ENCODE data around the gene XPC.
A peak's percentile ranks its signal among the peaks of the same experiment; 100 is the strongest.

Gene XPC

GRCh38 chr3:14222457-14222856, 44.1 kb upstream of the XPC start:
- no peak for TF ChIP-seq CTCF (IDR thresholded peaks at IDR 0.05; ENCODE audit: low read length, missing control alignments)
- H3K4me3 ChIP-seq (replicated peaks; ENCODE audit: low read depth, low read length): no peak overlapping the region
- no peak for DNase-seq (ENCODE audit: low read depth)

GRCh38 chr3:14221902-14222301, 43.5 kb upstream of the XPC start:
- DNase-seq (ENCODE audit: low read depth): no peak
- no peak for TF ChIP-seq CTCF (IDR thresholded peaks at IDR 0.05; ENCODE audit: low read length, missing control alignments)
- H3K4me3 ChIP-seq (replicated peaks; ENCODE audit: low read depth, low read length): no peak overlapping the region

- H3K4me3 ChIP-seq (replicated peaks; ENCODE audit: low read depth, low read length): no peak overlapping the region
- TF ChIP-seq CTCF (IDR thresholded peaks at IDR 0.05; ENCODE audit: low read length, missing control alignments): no peak
- DNase-seq (ENCODE audit: low read depth): no peak
Measured at GRCh38 chr3:14220933-14221332, 42.5 kb upstream of the XPC start.

GRCh38 chr3:14218355-14218754, 40.0 kb upstream of the XPC start:
- H3K4me3 ChIP-seq (replicated peaks; ENCODE audit: low read depth, low read length): no peak overlapping the region
- no peak for DNase-seq (ENCODE audit: low read depth)
- TF ChIP-seq CTCF (IDR thresholded peaks at IDR 0.05; ENCODE audit: low read length, missing control alignments): no peak

- peak; percentile 86 for DNase-seq (ENCODE audit: low read depth)
- peak overlapping the region; percentile 49 for H3K4me3 ChIP-seq (replicated peaks; ENCODE audit: low read depth, low read length)
- peak; percentile 63 for TF ChIP-seq CTCF (IDR thresholded peaks at IDR 0.05; ENCODE audit: low read length, missing control alignments)
Measured at GRCh38 chr3:14216257-14217048, 38.1 kb upstream of the XPC start.

- no peak for DNase-seq (ENCODE audit: low read depth)
Measured at GRCh38 chr3:14214764-14215163, 36.4 kb upstream of the XPC start.

More at GRCh38 chr3:14214764-14215163, 36.4 kb upstream of the XPC start:
- H3K4me3 ChIP-seq (replicated peaks; ENCODE audit: low read depth, low read length): no peak overlapping the region
- TF ChIP-seq CTCF (IDR thresholded peaks at IDR 0.05; ENCODE audit: low read length, missing control alignments): no peak

Measured in fibroblast of pulmonary artery (primary cell).